ENCODE measurements around the gene CLDN19. TPM values are rescaled to one million over a fixed set of nuclear protein-coding genes. Genes with fewer than 3 reads are reported as not detected.
"Not testable (repeated sequence)": the region's sequence is repeated elsewhere in the genome, so short reads cannot be mapped to it uniquely, and the experiment has no call there.

Gene CLDN19
- total RNA-seq, 4 donors from 2014 or later: not detected

GRCh38 chr1:42734201-42735035 is 5.6 kb downstream of the CLDN19 start:
- DNase-seq (ENCODE audit: low spot score) (no peak), ATAC-seq (ENCODE audit: low FRiP score) (no peak)
- TF ChIP-seq, protein P1, sequence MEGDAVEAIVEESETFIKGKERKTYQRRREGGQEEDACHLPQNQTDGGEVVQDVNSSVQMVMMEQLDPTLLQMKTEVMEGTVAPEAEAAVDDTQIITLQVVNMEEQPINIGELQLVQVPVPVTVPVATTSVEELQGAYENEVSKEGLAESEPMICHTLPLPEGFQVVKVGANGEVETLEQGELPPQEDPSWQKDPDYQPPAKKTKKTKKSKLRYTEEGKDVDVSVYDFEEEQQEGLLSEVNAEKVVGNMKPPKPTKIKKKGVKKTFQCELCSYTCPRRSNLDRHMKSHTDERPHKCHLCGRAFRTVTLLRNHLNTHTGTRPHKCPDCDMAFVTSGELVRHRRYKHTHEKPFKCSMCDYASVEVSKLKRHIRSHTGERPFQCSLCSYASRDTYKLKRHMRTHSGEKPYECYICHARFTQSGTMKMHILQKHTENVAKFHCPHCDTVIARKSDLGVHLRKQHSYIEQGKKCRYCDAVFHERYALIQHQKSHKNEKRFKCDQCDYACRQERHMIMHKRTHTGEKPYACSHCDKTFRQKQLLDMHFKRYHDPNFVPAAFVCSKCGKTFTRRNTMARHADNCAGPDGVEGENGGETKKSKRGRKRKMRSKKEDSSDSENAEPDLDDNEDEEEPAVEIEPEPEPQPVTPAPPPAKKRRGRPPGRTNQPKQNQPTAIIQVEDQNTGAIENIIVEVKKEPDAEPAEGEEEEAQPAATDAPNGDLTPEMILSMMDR (IDR thresholded peaks at IDR 0.05): no peak

- no peak for ATAC-seq (ENCODE audit: low FRiP score)
- DNase-seq (ENCODE audit: low spot score): no peak
- TF ChIP-seq, protein P1 (IDR thresholded peaks at IDR 0.05): no peak
Measured at GRCh38 chr1:42733415-42734200, 6.4 kb downstream of the CLDN19 start.

DNA sequence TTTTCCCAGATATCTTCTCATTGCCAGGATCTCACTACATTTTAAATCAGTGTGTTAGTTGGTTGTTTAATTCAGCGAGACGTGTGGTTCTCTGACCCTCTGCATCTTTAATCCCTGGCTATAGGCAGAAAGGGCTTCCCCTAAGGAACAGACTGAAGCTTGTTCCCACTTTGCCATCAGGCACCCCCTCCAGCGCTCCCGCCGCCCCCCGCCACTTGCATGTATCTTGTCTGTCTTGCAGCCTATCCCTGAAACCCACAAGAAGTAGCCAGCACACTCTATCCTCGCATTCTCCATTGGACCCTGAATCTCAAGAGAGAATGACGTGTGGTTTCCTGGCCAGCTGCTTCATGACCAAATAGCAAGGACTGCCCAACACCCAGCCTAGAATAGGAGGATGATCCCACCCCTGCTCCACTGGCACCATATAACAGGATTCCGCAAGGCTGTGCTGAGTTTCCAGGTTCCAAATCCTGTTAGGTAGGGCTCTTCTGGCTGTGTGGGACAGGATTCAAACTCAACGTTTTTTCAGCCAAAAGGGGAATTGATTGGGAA is 7.8 kb downstream of the CLDN19 start:
- ATAC-seq (ENCODE audit: low FRiP score): no peak
- TF ChIP-seq, protein P1 (IDR thresholded peaks at IDR 0.05): no peak

GRCh38 chr1:42731585-42731984 is 8.5 kb downstream of the CLDN19 start:
- DNase-seq (ENCODE audit: low spot score) (no peak), ATAC-seq (ENCODE audit: low FRiP score) (no peak)
- TF ChIP-seq, protein P1 (IDR thresholded peaks at IDR 0.05): no peak

More for the DNA sequence above, 7.8 kb downstream of the CLDN19 start:
- DNase-seq (ENCODE audit: low spot score): no peak

- no peak for ATAC-seq (ENCODE audit: low FRiP score)
- TF ChIP-seq, protein P1 (IDR thresholded peaks at IDR 0.05): no peak
- no peak for DNase-seq (ENCODE audit: low spot score)
Measured at GRCh38 chr1:42730988-42731387, 9.0 kb downstream of the CLDN19 start.

DNA sequence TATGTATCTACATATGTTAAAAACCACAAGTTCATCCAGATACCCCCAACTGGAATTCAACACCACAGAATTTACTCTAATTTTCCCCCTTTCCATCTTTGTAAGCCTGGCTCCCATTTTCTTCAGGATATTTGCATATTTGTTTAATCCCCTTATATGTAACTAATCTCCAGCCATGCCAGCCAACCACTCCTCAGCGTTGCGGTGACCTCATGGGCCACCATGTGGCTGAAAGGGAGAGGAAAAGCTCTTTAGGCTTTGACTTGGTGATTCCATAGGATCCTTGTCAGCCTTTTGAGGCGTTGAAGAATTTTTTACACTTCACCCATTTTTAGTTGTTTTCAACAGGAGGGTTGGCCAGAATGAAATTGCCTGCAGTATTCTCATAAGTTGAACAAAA is 10.0 kb downstream of the CLDN19 start:
- TF ChIP-seq, protein P1 (IDR thresholded peaks at IDR 0.05): no peak
- ATAC-seq (ENCODE audit: low FRiP score) (no peak), DNase-seq (ENCODE audit: low spot score) (no peak)

- ATAC-seq (ENCODE audit: low FRiP score); DNase-seq (ENCODE audit: low spot score): not testable (repeated sequence)
Measured at GRCh38 chr1:42725820-42726219, 14.2 kb downstream of the CLDN19 start.
